Keratinocyte (primary cell): ENCODE results near the gene DDAH1. TPM values are rescaled to one million over a fixed set of nuclear protein-coding genes. Genes with fewer than 3 reads are reported as not detected.

Experiments used
- DNase-seq: peaks from one replicate; pipeline ENCODE4 v3.0.0-alpha.2; 2011; ENCODE audit warnings: low read depth, missing footprints, low spot score
- FAIRE-seq: peaks from 2 replicates; lab custom pipeline; 2011; peaks lifted over from hg19 to GRCh38; lab: Jason Lieb, UNC
- H2AFZ ChIP-seq: 2 replicates; pipeline ENCODE4 v1.6.0; 2012; ENCODE audit warnings: low read length, control low read depth, inconsistent platforms; ENCODE audit not compliant: control insufficient read depth
- H3K27ac ChIP-seq: 2 replicates; pipeline ENCODE4 v1.5.1; 2011; ENCODE audit warnings: low read length; ENCODE audit not compliant: control insufficient read depth, insufficient read depth
- H3K27me3 ChIP-seq: 3 replicates; pipeline ENCODE4 v1.6.0; 2011; ENCODE audit warnings: low read length; ENCODE audit not compliant: control insufficient read depth, insufficient read depth; ENCODE audit errors: extremely low read depth
- H3K36me3 ChIP-seq, 2 experiments: 2 replicates in 1 of 2; 3 replicates in 1 of 2; pipeline ENCODE4 v1.5.1; 2011; ENCODE audit warnings: low read length in 2 of 2, mild to moderate bottlenecking in 1 of 2; ENCODE audit not compliant: control insufficient read depth in 2 of 2, insufficient read depth in 2 of 2; ENCODE audit errors: extremely low read depth in 1 of 2
- H3K4me1 ChIP-seq: 3 replicates; pipeline ENCODE4 v1.5.1; 2011; ENCODE audit warnings: low read length; ENCODE audit not compliant: control insufficient read depth, insufficient read depth; ENCODE audit errors: extremely low read depth
- H3K4me2 ChIP-seq: 3 replicates; pipeline ENCODE4 v1.6.0; 2011; ENCODE audit warnings: low read depth, low read length; ENCODE audit not compliant: control insufficient read depth, insufficient read depth; ENCODE audit errors: extremely low read depth
- H3K4me3 ChIP-seq, 3 experiments: fragments of 200-600 bp in 1 of 3; sonication (generic) in 1 of 3; 2 replicates in 2 of 3; 3 replicates in 1 of 3; pipeline ENCODE4 v1.5.1; 2011 to 2016; ENCODE audit warnings: low read length in 3 of 3, mild to moderate bottlenecking in 3 of 3, control low read depth in 2 of 3, inconsistent platforms in 1 of 3, low read depth in 1 of 3, mixed read lengths in 1 of 3, mixed run types in 1 of 3, moderate library complexity in 1 of 3; ENCODE audit not compliant: control insufficient read depth in 2 of 3, insufficient read depth in 2 of 3; ENCODE audit errors: extremely low read depth in 1 of 3
- H3K79me2 ChIP-seq: 2 replicates; pipeline ENCODE4 v1.6.0; 2012; ENCODE audit warnings: low read length; ENCODE audit not compliant: control insufficient read depth, insufficient read depth
- H3K9ac ChIP-seq: 3 replicates; pipeline ENCODE4 v1.6.0; 2011; ENCODE audit warnings: low read length; ENCODE audit not compliant: control insufficient read depth, insufficient read depth; ENCODE audit errors: extremely low read depth
- H3K9me1 ChIP-seq: 3 replicates; pipeline ENCODE4 v1.6.0; 2011; ENCODE audit warnings: low read length; ENCODE audit not compliant: control insufficient read depth, insufficient read depth; ENCODE audit errors: extremely low read depth
- H3K9me3 ChIP-seq: 2 replicates; pipeline ENCODE4 v1.5.1; 2012; ENCODE audit warnings: low read depth, low read length; ENCODE audit not compliant: control insufficient read depth
- H4K20me1 ChIP-seq: 3 replicates; pipeline ENCODE4 v1.6.0; 2011; ENCODE audit warnings: low read length; ENCODE audit not compliant: control insufficient read depth, insufficient read depth; ENCODE audit errors: extremely low read depth
- EZH2 ChIP-seq: IDR thresholded peaks from one replicate; pipeline ENCODE4 v1.6.1; 2012; ENCODE audit warnings: inconsistent platforms, mild to moderate bottlenecking, low read length, moderate library complexity
- dilution Hi-C: fragments of 300-500 bp; cut with MboI; formaldehyde crosslinking; loops from one replicate; pipeline ENCODE4 v1.7.0; 2020; ENCODE audit warnings: low sequenced_read_pairs; ENCODE audit not compliant: extremely low pct_ligation_motif_present
- polyA plus RNA-seq, 5 experiments: library from polyadenylated mRNA; depleted of rRNA in 3 of 5; stranded (reverse) in 3 of 5; stranded (forward) in 1 of 5; unstranded in 1 of 5; fragments of >200 nt; gene quantifications; 1 replicate in 1 of 5; 2 replicates in 3 of 5; 3 replicates in 1 of 5; pipeline versions ENCODE4 v1.2.1 to v1.2.3, GENCODE V29; 2011 to 2012; ENCODE audit warnings: missing spikeins in 2 of 5, low read depth in 1 of 5, low replicate concordance in 1 of 5
- TF ChIP-seq, protein P1 (sequence below), 3 experiments: IDR thresholded peaks in 1 of 3; conservative IDR thresholded peaks in 1 of 3; optimal IDR thresholded peaks in 1 of 3; 2 replicates in 2 of 3; 3 replicates in 1 of 3; pipeline versions ENCODE3 to v1.5.1; 2011; ENCODE audit warnings: low read length in 3 of 3, mild to moderate bottlenecking in 3 of 3, moderate library complexity in 2 of 3, control low read depth in 1 of 3, inconsistent platforms in 1 of 3; ENCODE audit not compliant: insufficient read depth in 2 of 3; ENCODE audit errors: extremely low read depth in 1 of 3

The DDAH1 gene
- polyA plus RNA-seq, 1 donor (not counting 4 experiments of a cell fraction or from before 2014, with no cell fraction given), result 5.8 TPM

GRCh38 chr1:85504417-85504816 is 39.5 kb upstream of the DDAH1 start:
- peak; percentile 34 for FAIRE-seq
- dilution Hi-C loops, result no loop called here
- Histone ChIP-seq H3K9me1 (no peaks in the 10 kb centered on the region), H3K27ac (no peak overlapping the region), H3K27me3 (no peaks in the 10 kb centered on the region), H4K20me1 (no peaks in the 10 kb centered on the region), H3K4me1 (no peaks in the 10 kb centered on the region), H3K9ac (no peak overlapping the region), H3K4me3 (no peak overlapping the region), H3K4me2 (no peak overlapping the region), H3K9me3 (no peaks in the 10 kb centered on the region), H3K36me3 (no peaks in the 10 kb centered on the region), H3K79me2 (no peaks in the 10 kb centered on the region), H2AFZ (no peak overlapping the region)
- DNase-seq, result no peak
- TF ChIP-seq, protein P1, sequence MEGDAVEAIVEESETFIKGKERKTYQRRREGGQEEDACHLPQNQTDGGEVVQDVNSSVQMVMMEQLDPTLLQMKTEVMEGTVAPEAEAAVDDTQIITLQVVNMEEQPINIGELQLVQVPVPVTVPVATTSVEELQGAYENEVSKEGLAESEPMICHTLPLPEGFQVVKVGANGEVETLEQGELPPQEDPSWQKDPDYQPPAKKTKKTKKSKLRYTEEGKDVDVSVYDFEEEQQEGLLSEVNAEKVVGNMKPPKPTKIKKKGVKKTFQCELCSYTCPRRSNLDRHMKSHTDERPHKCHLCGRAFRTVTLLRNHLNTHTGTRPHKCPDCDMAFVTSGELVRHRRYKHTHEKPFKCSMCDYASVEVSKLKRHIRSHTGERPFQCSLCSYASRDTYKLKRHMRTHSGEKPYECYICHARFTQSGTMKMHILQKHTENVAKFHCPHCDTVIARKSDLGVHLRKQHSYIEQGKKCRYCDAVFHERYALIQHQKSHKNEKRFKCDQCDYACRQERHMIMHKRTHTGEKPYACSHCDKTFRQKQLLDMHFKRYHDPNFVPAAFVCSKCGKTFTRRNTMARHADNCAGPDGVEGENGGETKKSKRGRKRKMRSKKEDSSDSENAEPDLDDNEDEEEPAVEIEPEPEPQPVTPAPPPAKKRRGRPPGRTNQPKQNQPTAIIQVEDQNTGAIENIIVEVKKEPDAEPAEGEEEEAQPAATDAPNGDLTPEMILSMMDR (optimal IDR thresholded peaks at IDR 0.05 in 1 of 3, IDR thresholded peaks at IDR 0.05 in 1 of 3, conservative IDR thresholded peaks at IDR 0.05 in 1 of 3; ENCODE audit: extremely low read depth in 1 of 3, insufficient read depth in 2 of 3, low read length in 3 of 3), result no peak
- no peak for TF ChIP-seq EZH2

DNA sequence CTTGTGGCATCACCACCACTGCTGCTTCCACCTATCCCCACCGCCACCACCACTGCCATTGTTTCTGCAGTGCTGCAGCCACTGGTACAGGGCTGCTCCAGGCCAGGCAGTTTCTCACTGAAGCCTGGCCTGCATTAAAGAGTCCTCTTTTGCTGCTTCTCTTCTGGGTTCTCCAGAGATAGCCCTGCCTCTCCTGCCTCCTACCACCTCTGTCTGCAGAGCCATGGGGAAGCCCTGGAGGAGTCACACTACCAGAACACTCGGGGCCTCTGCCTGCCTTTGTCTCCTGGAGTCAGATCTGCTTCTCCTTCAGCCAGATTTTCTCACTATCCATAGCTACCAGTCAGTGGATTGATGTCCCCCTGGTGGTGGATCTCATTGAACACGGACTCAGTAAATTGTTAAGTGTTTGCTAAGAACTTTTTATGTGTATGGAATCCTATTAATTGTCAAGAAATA is 37.7 kb upstream of the DDAH1 start:
- peak overlapping the region; percentile 55 for H2AFZ ChIP-seq
- H3K4me2 ChIP-seq, result no peak overlapping the region
- TF ChIP-seq, protein P1 (optimal IDR thresholded peaks at IDR 0.05 in 1 of 3, IDR thresholded peaks at IDR 0.05 in 1 of 3, conservative IDR thresholded peaks at IDR 0.05 in 1 of 3; ENCODE audit: extremely low read depth in 1 of 3, insufficient read depth in 2 of 3, low read length in 3 of 3), result peak; percentile 49 to 60 (median 60)
- no peak for TF ChIP-seq EZH2
- H3K27me3 ChIP-seq, result no peaks in the 10 kb centered on the region
- dilution Hi-C loops, result no loop called here
- no peaks in the 10 kb centered on the region for H3K79me2 ChIP-seq
- FAIRE-seq, result peak; percentile 78
- no peak overlapping the region for H3K4me3 ChIP-seq
- no peak for DNase-seq
- H3K9me3 ChIP-seq, result no peaks in the 10 kb centered on the region
- H3K27ac ChIP-seq, result no peak overlapping the region
- no peak overlapping the region for H3K9ac ChIP-seq
- H4K20me1 ChIP-seq, result no peaks in the 10 kb centered on the region
- H3K9me1 ChIP-seq, result no peaks in the 10 kb centered on the region
- H3K36me3 ChIP-seq, result no peaks in the 10 kb centered on the region
- H3K4me1 ChIP-seq, result no peaks in the 10 kb centered on the region
